22Rv1 (cell line): ENCODE data around the gene AKAP12.

Experiments used
- CTCF ChIP-seq: fragments of 450-650 bp; IDR thresholded peaks from 2 replicates; pipeline ENCODE4 v1.5.1; 2017; ENCODE audit warnings: mild to moderate bottlenecking
- ZFX ChIP-seq: fragments of 450-650 bp; IDR thresholded peaks from 2 replicates; pipeline ENCODE4 v1.6.1; 2017; ENCODE audit warnings: antibody characterized with exemption, borderline replicate concordance

GRCh38 chr6:151379933-151380847, 140.4 kb downstream of the AKAP12 start:
- TF ChIP-seq CTCF (no peak), ZFX (no peak)
